ENCODE measurements around the gene PLCB2. TPM values are rescaled to one million over a fixed set of nuclear protein-coding genes. Genes with fewer than 3 reads are reported as not detected.

The PLCB2 gene
- total and polyA plus RNA-seq, 2 experiments from 2014 or later: 9.5 to 13.8 TPM

DNA sequence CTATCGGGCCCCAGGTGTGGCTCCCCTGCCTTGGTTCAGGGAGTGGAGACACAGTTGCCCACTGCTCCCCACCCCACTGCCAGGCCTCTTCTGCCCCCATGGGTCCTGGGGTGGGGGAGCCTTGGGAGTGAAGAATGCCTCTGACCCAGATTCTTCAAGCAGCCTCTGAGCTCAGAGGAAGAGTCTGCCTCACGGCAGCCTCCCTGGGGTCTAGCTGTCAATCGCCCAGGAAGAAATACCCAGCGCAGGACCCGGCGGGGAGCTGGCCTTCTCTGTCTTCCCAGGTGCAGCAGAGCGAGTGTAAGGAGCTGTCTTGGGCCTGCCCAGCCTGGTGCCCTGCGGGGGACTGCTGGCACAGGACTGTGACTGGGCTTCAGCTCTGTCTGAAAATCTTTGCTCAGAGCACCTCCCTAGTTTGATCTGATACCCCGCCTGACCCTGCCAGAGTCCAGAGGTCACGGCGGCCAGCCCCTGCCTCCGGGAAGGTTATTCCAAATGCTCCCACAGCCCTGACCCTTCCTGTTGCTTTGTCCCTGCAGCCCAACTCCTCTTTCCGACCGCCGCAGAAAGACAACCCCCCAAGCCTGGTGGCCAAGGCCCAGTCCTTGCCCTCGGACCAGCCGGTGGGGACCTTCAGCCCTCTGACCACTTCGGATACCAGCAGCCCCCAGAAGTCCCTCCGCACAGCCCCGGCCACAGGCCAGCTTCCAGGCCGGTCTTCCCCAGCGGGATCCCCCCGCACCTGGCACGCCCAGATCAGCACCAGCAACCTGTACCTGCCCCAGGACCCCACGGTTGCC is 35.9 kb downstream of the PLCB2 start (continued):
- TF ChIP-seq, protein P1, sequence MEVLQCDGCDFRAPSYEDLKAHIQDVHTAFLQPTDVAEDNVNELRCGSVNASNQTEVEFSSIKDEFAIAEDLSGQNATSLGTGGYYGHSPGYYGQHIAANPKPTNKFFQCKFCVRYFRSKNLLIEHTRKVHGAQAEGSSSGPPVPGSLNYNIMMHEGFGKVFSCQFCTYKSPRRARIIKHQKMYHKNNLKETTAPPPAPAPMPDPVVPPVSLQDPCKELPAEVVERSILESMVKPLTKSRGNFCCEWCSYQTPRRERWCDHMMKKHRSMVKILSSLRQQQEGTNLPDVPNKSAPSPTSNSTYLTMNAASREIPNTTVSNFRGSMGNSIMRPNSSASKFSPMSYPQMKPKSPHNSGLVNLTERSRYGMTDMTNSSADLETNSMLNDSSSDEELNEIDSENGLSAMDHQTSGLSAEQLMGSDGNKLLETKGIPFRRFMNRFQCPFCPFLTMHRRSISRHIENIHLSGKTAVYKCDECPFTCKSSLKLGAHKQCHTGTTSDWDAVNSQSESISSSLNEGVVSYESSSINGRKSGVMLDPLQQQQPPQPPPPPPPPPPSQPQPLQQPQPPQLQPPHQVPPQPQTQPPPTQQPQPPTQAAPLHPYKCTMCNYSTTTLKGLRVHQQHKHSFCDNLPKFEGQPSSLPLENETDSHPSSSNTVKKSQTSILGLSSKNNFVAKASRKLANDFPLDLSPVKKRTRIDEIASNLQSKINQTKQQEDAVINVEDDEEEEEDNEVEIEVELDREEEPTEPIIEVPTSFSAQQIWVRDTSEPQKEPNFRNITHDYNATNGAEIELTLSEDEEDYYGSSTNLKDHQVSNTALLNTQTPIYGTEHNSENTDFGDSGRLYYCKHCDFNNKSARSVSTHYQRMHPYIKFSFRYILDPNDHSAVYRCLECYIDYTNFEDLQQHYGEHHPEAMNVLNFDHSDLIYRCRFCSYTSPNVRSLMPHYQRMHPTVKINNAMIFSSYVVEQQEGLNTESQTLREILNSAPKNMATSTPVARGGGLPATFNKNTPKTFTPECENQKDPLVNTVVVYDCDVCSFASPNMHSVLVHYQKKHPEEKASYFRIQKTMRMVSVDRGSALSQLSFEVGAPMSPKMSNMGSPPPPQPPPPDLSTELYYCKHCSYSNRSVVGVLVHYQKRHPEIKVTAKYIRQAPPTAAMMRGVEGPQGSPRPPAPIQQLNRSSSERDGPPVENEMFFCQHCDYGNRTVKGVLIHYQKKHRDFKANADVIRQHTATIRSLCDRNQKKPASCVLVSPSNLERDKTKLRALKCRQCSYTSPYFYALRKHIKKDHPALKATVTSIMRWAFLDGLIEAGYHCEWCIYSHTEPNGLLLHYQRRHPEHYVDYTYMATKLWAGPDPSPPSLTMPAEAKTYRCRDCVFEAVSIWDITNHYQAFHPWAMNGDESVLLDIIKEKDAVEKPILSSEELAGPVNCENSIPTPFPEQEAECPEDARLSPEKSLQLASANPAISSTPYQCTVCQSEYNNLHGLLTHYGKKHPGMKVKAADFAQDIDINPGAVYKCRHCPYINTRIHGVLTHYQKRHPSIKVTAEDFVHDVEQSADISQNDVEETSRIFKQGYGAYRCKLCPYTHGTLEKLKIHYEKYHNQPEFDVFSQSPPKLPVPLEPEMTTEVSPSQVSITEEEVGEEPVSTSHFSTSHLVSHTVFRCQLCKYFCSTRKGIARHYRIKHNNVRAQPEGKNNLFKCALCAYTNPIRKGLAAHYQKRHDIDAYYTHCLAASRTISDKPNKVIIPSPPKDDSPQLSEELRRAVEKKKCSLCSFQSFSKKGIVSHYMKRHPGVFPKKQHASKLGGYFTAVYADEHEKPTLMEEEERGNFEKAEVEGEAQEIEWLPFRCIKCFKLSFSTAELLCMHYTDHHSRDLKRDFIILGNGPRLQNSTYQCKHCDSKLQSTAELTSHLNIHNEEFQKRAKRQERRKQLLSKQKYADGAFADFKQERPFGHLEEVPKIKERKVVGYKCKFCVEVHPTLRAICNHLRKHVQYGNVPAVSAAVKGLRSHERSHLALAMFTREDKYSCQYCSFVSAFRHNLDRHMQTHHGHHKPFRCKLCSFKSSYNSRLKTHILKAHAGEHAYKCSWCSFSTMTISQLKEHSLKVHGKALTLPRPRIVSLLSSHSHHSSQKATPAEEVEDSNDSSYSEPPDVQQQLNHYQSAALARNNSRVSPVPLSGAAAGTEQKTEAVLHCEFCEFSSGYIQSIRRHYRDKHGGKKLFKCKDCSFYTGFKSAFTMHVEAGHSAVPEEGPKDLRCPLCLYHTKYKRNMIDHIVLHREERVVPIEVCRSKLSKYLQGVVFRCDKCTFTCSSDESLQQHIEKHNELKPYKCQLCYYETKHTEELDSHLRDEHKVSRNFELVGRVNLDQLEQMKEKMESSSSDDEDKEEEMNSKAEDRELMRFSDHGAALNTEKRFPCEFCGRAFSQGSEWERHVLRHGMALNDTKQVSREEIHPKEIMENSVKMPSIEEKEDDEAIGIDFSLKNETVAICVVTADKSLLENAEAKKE (CRISPR knock-in tag; IDR thresholded peaks at IDR 0.05): no peak
- TF ChIP-seq, protein P2, sequence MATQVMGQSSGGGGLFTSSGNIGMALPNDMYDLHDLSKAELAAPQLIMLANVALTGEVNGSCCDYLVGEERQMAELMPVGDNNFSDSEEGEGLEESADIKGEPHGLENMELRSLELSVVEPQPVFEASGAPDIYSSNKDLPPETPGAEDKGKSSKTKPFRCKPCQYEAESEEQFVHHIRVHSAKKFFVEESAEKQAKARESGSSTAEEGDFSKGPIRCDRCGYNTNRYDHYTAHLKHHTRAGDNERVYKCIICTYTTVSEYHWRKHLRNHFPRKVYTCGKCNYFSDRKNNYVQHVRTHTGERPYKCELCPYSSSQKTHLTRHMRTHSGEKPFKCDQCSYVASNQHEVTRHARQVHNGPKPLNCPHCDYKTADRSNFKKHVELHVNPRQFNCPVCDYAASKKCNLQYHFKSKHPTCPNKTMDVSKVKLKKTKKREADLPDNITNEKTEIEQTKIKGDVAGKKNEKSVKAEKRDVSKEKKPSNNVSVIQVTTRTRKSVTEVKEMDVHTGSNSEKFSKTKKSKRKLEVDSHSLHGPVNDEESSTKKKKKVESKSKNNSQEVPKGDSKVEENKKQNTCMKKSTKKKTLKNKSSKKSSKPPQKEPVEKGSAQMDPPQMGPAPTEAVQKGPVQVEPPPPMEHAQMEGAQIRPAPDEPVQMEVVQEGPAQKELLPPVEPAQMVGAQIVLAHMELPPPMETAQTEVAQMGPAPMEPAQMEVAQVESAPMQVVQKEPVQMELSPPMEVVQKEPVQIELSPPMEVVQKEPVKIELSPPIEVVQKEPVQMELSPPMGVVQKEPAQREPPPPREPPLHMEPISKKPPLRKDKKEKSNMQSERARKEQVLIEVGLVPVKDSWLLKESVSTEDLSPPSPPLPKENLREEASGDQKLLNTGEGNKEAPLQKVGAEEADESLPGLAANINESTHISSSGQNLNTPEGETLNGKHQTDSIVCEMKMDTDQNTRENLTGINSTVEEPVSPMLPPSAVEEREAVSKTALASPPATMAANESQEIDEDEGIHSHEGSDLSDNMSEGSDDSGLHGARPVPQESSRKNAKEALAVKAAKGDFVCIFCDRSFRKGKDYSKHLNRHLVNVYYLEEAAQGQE (IDR thresholded peaks at IDR 0.05; ENCODE audit: unreplicated experiment): no peak
- no peak for TF ChIP-seq STAT1 (IDR thresholded peaks at IDR 0.05; ENCODE audit: unreplicated experiment)
- TF ChIP-seq EZH2phosphoT487 (IDR thresholded peaks at IDR 0.05; ENCODE audit: unreplicated experiment): no peak
- TF ChIP-seq ZNF114 (CRISPR knock-in tag; IDR thresholded peaks at IDR 0.05): no peak

Measured in GM23338 (cell line).